HEK293 (cell line): ENCODE data around the gene RSRC1.

Experiments
- MEIS1 ChIP-seq: sonication (generic); formaldehyde crosslinking; IDR thresholded peaks from 2 replicates; pipeline ENCODE4 v1.8.1; 2022; ENCODE audit warnings: missing genetic modification reagents, mild to moderate bottlenecking, borderline replicate concordance
- SALL2 ChIP-seq: fragments of 450-650 bp; formaldehyde crosslinking; IDR thresholded peaks from 2 replicates; pipeline ENCODE4 v1.5.0; 2017; ENCODE audit warnings: missing biosample characterization, mild to moderate bottlenecking, missing genetic modification characterization, borderline replicate concordance
- ZNF391 ChIP-seq: fragments of 450-650 bp; formaldehyde crosslinking; IDR thresholded peaks from 2 replicates; pipeline ENCODE4 v1.5.1; 2016; ENCODE audit warnings: low read depth, missing biosample characterization, missing genetic modification characterization, borderline replicate concordance
- ZNF426 ChIP-seq: fragments of 450-650 bp; formaldehyde crosslinking; IDR thresholded peaks from 2 replicates; pipeline ENCODE4 v1.5.1; 2017; ENCODE audit warnings: missing biosample characterization, missing genetic modification characterization, mild to moderate bottlenecking, inconsistent platforms, moderate library complexity
- TF ChIP-seq, protein P1 (sequence below): fragments of 450-650 bp; formaldehyde crosslinking; IDR thresholded peaks from 2 replicates; pipeline ENCODE4 v1.5.1; 2016; ENCODE audit warnings: missing biosample characterization, missing genetic modification characterization
- TF ChIP-seq, protein P2 (sequence below): fragments of 450-650 bp; formaldehyde crosslinking; IDR thresholded peaks from 2 replicates; pipeline ENCODE4 v1.5.1; 2016; ENCODE audit warnings: missing biosample characterization, missing genetic modification characterization, low read depth

DNA sequence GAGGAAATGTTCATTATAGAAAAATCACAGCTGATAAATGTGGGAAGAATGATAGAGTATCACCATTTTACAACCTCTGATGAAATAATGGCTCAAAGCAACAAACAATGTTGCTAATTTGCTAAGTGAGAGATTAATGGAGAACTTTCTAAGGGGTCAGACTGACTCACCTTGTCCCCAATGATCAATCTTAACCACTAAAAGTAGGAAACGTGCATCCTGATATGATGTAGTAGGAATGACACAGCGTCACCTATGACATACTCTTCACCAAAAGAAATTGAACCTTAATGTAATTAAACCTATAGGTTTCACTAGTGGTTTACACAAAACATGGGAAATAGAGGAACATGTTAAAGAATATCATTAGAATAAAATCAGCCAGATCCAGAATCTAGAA is 426.0 kb downstream of the RSRC1 start:
- TF ChIP-seq, protein P1, sequence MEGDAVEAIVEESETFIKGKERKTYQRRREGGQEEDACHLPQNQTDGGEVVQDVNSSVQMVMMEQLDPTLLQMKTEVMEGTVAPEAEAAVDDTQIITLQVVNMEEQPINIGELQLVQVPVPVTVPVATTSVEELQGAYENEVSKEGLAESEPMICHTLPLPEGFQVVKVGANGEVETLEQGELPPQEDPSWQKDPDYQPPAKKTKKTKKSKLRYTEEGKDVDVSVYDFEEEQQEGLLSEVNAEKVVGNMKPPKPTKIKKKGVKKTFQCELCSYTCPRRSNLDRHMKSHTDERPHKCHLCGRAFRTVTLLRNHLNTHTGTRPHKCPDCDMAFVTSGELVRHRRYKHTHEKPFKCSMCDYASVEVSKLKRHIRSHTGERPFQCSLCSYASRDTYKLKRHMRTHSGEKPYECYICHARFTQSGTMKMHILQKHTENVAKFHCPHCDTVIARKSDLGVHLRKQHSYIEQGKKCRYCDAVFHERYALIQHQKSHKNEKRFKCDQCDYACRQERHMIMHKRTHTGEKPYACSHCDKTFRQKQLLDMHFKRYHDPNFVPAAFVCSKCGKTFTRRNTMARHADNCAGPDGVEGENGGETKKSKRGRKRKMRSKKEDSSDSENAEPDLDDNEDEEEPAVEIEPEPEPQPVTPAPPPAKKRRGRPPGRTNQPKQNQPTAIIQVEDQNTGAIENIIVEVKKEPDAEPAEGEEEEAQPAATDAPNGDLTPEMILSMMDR (tag by site-specific recombination) = no peak
- TF ChIP-seq, protein P2, sequence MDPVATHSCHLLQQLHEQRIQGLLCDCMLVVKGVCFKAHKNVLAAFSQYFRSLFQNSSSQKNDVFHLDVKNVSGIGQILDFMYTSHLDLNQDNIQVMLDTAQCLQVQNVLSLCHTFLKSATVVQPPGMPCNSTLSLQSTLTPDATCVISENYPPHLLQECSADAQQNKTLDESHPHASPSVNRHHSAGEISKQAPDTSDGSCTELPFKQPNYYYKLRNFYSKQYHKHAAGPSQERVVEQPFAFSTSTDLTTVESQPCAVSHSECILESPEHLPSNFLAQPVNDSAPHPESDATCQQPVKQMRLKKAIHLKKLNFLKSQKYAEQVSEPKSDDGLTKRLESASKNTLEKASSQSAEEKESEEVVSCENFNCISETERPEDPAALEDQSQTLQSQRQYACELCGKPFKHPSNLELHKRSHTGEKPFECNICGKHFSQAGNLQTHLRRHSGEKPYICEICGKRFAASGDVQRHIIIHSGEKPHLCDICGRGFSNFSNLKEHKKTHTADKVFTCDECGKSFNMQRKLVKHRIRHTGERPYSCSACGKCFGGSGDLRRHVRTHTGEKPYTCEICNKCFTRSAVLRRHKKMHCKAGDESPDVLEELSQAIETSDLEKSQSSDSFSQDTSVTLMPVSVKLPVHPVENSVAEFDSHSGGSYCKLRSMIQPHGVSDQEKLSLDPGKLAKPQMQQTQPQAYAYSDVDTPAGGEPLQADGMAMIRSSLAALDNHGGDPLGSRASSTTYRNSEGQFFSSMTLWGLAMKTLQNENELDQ (tag by site-specific recombination) = no peak
- TF ChIP-seq SALL2 (tag by site-specific recombination) (no peak), ZNF391 (tag by site-specific recombination) (no peak), MEIS1 (CRISPR knock-in tag) (no peak), ZNF426 (no peak)
